Thoracic aorta (tissue), 2 donors: Measurements from ENCODE around the gene EPGN. TPM values are rescaled to one million over a fixed set of nuclear protein-coding genes. Genes with fewer than 3 reads are reported as not detected.
A peak's percentile ranks its signal among the peaks of the same experiment; 100 is the strongest.

Experiments
- ATAC-seq: fragments of 150-250 bp; one replicate; pipeline ENCODE4 v1.8.0; 2017; ENCODE audit warnings: low read depth; ENCODE audit not compliant: insufficient number of reproducible peaks, low FRiP score
- DNase-seq: peaks from one replicate; pipeline ENCODE4 v3.0.0-alpha.2; 2020; ENCODE audit warnings: low spot score
- H3K27ac ChIP-seq, 2 donors: fragments of 200-600 bp; sonication (generic); 1 replicate in 1 of 2; 2 replicates in 1 of 2; pipeline ENCODE4 v1.5.1; 2016; ENCODE audit warnings: mild to moderate bottlenecking in 2 of 2, moderate library complexity in 2 of 2
- H3K27me3 ChIP-seq: fragments of 200-600 bp; sonication (generic); replicated peaks from 2 replicates; pipeline ENCODE4 v1.6.0; 2016; ENCODE audit warnings: mild to moderate bottlenecking; ENCODE audit not compliant: insufficient read depth
- H3K36me3 ChIP-seq: fragments of 200-600 bp; sonication (generic); one replicate; pipeline ENCODE4 v1.5.1; 2016
- H3K4me1 ChIP-seq, 2 donors: fragments of 200-600 bp; sonication (generic); 1 replicate in 1 of 2; 2 replicates in 1 of 2; pipeline versions ENCODE4 v1.5.1 to v1.6.0; 2016; ENCODE audit warnings: low read depth in 2 of 2, mild to moderate bottlenecking in 1 of 2; ENCODE audit not compliant: control insufficient read depth in 1 of 2
- H3K4me3 ChIP-seq: fragments of 200-600 bp; sonication (generic); 2 replicates; pipeline ENCODE4 v1.5.1; 2016; ENCODE audit warnings: mild to moderate bottlenecking
- H3K9me3 ChIP-seq: fragments of 200-600 bp; sonication (generic); 2 replicates; pipeline ENCODE4 v1.5.1; 2016
- total RNA-seq, 2 donors: library from RNA; depleted of rRNA; stranded (reverse); fragments of >200 nt; gene quantifications; one replicate each; pipeline versions ENCODE4 v1.1.0 to v1.2.3, GENCODE V29; 2016
- TF ChIP-seq, protein P1 (sequence below): fragments of 200-600 bp; sonication (generic); IDR thresholded peaks from one replicate; pipeline ENCODE4 v1.5.1; 2019; ENCODE audit warnings: antibody characterized with exemption

Gene EPGN
- total RNA-seq, 2 donors from 2014 or later, result 1.6 TPM; not detected in 1

DNA sequence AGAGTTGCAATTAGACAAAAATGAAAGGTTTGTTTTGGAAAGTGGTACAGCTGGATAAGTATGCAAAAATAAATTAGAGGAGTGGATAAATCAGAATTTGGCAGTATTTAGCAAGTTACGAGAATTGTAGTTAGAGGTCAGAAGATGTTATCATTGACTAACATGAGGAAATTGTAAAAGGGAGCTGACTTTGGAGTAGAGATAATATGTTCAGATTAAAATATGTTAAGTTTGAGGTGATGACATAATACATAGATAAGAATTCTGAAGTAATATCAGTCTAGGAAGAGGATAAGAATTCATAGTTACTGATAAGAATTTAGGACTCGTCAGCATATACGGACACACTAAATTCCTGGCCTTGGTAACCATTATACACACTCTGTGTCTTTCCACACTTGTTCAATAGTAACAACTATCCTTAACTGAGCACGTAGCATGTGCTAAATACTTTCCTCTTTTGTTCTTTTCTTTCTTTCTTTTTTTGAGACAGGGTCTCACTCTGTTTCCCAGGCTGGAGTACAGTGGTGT lies 4.1 kb upstream of the EPGN start:
- H3K27me3 ChIP-seq, result no peaks in the 10 kb centered on the region
- DNase-seq (no peak), ATAC-seq (no peak)
- H3K36me3 ChIP-seq, result no peaks in the 10 kb centered on the region
- H3K4me1 ChIP-seq, result no peaks in the 10 kb centered on the region
- H3K27ac ChIP-seq, result no peak overlapping the region
- TF ChIP-seq, protein P1, sequence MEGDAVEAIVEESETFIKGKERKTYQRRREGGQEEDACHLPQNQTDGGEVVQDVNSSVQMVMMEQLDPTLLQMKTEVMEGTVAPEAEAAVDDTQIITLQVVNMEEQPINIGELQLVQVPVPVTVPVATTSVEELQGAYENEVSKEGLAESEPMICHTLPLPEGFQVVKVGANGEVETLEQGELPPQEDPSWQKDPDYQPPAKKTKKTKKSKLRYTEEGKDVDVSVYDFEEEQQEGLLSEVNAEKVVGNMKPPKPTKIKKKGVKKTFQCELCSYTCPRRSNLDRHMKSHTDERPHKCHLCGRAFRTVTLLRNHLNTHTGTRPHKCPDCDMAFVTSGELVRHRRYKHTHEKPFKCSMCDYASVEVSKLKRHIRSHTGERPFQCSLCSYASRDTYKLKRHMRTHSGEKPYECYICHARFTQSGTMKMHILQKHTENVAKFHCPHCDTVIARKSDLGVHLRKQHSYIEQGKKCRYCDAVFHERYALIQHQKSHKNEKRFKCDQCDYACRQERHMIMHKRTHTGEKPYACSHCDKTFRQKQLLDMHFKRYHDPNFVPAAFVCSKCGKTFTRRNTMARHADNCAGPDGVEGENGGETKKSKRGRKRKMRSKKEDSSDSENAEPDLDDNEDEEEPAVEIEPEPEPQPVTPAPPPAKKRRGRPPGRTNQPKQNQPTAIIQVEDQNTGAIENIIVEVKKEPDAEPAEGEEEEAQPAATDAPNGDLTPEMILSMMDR, result no peak
- no peaks in the 10 kb centered on the region for H3K9me3 ChIP-seq
- no peak overlapping the region for H3K4me3 ChIP-seq

DNA sequence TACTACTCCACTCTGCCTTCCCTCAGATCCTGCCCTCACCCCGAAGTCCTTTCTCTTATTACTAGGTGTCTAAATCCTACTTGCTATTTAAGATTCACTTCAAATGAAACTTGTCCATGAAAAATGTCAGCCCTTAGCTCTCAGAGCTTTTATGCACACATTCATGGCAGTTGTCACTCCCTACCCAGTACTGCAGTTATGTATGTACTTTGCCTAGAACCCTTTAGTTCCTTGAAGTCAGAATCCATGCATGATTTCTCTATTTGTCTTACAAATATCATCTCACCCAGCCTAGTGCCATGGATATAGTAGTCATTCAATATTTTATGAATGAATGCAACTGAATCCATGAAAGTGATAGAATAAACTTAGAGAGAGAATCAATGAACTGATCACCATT lies 3.3 kb upstream of the EPGN start:
- Histone ChIP-seq H3K4me1 (no peaks in the 10 kb centered on the region), H3K9me3 (no peaks in the 10 kb centered on the region), H3K27me3 (no peaks in the 10 kb centered on the region), H3K36me3 (no peaks in the 10 kb centered on the region), H3K4me3 (no peak overlapping the region), H3K27ac (no peak overlapping the region)
- DNase-seq, result no peak
- no peak for ATAC-seq
- TF ChIP-seq, protein P1, result no peak

DNA sequence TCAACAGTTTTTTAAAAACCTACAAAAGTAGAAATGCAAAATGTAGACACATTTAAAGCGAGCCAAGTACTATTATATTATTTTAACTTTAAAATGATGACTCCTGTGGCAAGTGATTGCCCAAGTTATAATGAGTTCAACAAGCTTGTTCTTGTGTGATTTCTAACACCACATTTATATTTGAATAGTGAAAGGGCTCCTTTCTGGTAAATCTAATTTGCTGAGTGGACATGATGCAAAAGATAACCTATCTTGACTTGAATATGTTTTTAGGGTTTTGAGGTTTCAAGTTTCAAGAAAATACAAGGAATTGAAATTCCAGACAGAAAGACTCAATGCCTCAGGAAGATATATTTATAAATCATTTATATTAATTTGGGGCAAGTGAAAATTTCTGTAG lies 1.1 kb upstream of the EPGN start:
- Histone ChIP-seq H3K9me3 (no peaks in the 10 kb centered on the region), H3K4me3 (no peak overlapping the region), H3K27me3 (no peaks in the 10 kb centered on the region), H3K4me1 (no peaks in the 10 kb centered on the region), H3K36me3 (no peaks in the 10 kb centered on the region), H3K27ac (no peak overlapping the region)
- TF ChIP-seq, protein P1, result no peak
- no peak for ATAC-seq
- no peak for DNase-seq

DNA sequence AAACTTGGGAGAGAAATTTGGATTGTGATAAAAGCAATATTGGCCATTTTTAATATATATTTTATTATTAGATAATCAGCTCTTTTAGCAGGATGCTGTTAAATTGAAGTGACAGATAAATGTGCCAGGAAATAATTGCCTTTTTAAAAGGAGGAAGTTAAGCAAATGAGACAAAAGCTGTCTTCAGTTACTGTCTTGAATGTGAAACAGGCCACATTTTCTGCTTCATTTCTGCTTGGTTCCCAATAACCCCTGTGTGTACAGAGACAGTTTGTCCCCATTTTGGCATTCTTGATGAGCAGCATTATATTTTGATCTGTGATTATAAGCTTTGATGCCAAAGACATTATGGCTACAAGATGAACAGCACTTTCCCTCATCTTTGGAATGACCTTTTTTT lies 953 bp downstream of the EPGN start:
- ATAC-seq (no peak), DNase-seq (no peak)
- no peaks in the 10 kb centered on the region for H3K9me3 ChIP-seq
- no peaks in the 10 kb centered on the region for H3K36me3 ChIP-seq
- TF ChIP-seq, protein P1, result no peak
- no peaks in the 10 kb centered on the region for H3K4me1 ChIP-seq
- H3K27ac ChIP-seq, result no peak overlapping the region
- no peaks in the 10 kb centered on the region for H3K27me3 ChIP-seq
- no peak overlapping the region for H3K4me3 ChIP-seq

DNA sequence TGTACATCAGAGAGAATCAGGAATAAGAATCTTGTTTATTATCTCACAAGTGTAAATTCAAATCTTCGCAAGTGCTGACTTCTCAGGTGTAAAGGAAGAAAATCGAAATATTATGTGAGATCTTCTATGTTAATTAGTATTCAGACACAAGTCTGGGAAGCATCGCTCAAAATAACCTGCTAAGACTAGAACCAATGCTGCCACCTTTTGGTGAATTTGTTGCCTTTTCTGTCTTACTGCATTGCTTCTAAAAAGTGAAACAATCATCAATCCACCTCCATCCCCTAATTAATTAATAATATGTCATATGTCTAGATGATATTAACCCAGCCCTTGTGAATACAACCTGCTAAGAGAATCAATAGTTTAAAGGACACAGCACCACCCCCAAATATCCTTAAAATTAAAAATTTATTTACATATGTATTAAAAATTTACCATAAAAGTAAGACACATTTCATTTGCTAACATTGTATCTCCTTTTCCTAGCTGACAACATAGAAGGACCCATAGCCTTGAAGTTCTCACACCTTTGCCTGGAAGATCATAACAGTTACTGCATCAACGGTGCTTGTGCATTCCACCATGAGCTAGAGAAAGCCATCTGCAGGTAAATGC lies 3.5 kb downstream of the EPGN start:
- ATAC-seq (no peak), DNase-seq (no peak)
- Histone ChIP-seq H3K36me3 (no peaks in the 10 kb centered on the region), H3K4me3 (no peak overlapping the region), H3K27me3 (no peaks in the 10 kb centered on the region), H3K27ac (no peak overlapping the region), H3K9me3 (no peaks in the 10 kb centered on the region), H3K4me1 (no peaks in the 10 kb centered on the region)
- TF ChIP-seq, protein P1, result peak; percentile 41
